HG02970 (cell line): ENCODE measurements around the gene MYO7A.

Source experiments
- ATAC-seq: cut with Tn5 transposase; IDR thresholded peaks from one replicate; pipeline ENCODE4 v1.9.1; 2021; ENCODE audit warnings: mild to moderate bottlenecking, moderate library complexity, moderate number of reproducible peaks; ENCODE audit not compliant: unreplicated experiment, low FRiP score

The MYO7A gene

DNA sequence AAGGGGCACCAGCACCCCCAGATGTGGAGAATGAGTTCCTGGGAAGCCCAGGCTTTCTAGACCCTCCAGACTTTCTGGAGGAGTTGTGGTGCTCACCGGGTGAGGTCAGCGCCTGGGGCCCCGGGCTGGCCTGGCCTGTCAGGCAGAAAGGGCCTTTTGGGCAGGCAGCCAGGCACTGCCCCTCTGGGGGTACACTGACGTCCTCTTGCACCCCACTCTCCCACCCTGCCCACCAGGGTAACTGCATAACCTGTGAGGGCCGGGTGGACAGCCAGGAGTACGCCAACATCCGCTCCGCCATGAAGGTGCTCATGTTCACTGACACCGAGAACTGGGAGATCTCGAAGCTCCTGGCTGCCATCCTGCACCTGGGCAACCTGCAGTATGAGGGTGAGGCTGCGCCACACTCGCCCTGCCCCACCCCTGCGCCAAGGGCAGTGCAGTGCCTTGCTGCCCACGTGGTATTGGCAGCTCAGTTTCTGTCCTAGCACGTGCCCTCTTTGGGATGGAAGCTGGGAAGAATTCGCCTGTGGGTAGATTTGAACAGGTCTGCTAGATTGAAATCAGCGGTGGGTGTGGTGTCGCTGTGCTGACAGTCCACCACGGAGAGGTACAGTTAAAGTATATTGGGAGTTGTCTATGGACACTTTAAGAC lies 30.1 kb downstream of the MYO7A start:
- ATAC-seq = no peak

DNA sequence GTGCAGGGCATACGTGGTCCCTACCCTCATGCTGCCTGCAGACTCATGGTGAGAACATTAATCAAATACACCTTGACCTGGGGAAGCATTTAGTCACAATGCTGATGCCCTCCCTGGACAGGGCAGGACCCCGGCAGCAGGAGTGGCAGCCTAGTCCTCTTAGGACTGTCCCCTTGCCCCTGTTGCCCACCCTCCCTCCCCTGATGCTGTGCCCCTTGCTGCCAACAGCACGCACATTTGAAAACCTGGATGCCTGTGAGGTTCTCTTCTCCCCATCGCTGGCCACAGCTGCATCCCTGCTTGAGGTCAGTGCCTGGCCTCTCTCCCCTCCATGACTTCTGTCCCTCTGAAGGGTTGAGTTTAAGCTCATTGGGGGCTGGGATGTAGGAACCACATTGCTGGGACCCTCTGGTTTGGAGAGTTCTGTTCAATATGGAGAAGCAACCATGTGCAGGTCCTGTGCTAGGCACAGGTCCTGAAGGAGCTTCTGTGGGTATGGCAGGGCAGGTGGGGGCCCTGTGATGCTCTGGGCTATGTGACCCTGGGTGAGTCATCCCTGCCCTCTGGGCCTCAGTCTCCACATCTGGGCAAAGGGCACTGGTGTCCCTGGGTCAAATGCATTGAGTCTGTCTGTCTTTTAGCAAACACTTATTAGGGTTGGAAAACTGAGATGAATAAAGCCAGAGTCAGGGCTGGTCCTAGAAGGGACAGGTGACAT lies 31.3 kb downstream of the MYO7A start:
- no peak for ATAC-seq

DNA sequence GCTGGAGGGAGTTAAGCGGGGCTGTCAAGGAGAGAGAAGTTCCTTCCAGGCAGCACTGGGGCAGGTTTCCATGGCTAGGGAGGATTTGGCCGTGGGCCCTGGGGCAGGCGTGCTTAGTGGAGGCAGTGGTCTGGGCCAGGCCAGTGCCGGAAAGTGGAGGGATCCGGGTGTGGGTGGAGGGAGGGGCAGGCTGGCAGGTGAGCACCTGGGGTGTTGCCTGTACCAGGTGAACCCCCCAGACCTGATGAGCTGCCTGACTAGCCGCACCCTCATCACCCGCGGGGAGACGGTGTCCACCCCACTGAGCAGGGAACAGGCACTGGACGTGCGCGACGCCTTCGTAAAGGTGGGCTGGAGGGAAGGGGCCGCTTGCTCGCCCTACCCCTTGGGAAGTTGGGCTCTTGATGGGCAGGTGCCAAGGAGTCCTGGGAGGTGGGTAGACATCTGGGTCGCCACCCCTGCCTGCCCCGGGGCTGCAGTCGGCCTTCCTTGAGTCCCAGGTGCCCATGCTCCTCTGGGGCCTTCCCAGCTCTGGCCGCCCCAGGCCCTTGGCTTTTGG lies 32.0 kb downstream of the MYO7A start:
- ATAC-seq = no peak

DNA sequence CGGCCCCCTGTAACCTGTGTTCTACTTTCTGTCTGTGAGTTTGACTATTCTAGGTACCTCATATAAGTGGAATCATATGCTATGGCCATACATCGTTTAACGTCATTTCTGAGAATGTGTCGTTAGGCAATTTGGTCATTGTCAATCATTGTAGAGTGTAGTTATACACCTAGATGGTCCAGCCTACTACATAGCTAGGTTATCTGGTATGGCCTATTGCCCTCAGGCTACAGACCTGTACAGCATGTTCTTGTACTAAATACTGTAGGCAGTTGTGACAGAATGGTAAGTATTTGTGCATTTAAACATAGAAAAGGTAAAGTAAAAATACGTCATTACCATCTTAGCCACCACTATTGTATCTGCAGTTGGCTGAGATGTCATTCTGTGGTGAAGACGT lies 35.2 kb downstream of the MYO7A start:
- no peak for ATAC-seq

DNA sequence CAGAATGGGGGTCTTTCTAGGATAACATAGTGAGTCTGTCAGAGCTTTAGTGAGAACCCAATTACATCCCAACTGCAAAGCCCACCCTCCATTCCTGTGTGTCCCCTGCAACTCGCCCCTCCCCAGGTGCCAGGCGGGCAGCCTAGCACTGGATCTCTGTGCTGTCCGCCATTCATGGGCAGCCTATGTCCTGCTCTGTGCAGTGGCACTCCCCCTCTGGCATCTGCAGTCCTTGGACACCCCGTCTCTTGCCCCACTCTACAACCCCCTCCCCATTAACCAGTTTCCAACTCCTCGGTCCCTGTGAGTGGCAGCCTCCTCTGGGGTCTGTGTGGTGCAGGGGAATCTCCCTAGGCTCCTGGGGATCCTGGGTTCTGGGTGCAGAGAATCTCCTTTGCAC lies 37.0 kb downstream of the MYO7A start:
- no peak for ATAC-seq

DNA sequence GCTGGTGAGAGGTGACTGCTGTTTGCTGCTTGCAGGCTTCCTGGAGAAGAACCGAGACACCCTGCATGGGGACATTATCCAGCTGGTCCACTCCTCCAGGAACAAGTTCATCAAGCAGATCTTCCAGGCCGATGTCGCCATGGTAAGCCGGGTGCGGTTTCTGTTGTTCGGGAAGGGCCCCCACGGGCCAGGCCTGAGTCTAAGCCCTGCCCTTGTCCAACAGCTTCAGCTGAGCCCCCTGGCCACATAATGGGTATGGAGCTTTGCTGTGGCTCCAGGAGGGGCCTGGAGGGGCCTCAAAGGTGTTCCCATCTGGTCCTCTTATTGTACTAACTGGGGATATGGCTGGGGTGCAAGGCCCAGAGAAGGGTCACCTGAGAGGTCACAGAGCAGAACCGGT lies 38.0 kb downstream of the MYO7A start:
- ATAC-seq = no peak

DNA sequence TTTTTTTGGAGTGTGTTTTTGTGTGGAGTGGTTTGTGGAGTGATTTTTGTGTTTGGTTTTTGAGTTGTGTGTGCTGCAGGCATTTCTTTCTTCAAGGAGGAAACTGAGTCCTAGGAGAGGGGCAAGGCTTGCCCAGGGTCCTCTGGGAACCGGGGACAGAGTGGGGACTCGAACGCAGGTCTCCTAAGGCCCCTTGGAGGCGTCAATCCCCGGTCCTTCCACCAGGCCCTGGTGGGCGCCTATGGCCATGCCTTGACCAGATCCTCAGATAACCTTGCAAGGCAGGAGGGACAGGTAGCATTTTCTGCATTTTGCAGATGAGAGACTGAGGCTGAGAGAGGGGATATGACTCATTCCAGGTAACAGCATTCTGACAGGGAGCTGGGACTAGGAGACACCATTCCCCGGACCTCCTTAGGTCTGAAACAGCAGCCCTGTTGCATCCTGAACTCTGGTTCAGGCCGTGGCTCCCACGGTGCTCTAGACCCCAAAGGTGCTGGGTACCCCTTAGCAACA lies 39.1 kb downstream of the MYO7A start:
- no peak for ATAC-seq

DNA sequence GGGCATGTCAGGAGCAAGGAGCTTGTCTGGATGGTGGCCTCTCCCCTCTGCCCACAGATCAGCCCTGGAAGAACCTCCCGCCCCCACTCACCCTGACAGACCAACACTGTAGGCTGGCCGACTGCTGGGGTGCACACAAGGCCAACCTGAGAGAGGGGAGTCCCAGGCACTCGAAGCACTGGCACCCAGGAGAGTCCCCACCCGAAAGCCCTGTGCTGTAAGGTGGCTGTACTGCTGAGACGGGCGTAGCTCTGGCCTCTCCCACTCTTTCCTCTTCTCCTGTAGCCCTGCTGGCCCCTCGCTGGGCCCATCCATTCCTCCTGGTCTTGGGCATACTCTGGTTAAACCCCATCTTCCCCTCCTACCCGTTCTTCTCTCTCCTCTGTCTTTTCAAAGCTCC lies 39.7 kb downstream of the MYO7A start:
- no peak for ATAC-seq

DNA sequence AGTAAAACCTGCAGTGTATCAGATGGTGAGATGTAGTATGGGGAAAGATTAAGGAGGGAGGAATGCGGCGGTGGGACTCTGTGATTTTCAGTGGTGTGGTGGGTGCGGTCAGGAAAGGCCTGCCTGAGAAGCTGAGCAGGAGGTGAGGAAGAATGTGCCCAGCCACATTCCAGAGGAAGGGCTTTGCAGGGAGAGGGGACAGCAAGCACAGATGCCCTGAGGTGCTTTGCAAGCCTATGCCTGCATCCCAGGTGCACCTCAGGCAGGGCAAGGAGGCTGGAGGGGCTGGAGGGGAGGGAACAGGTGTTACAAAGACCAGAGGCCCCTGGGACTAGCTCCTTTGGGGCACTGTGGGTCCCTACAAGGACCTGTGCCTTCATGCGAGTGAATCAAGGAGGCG lies 42.1 kb downstream of the MYO7A start:
- no peak for ATAC-seq

DNA sequence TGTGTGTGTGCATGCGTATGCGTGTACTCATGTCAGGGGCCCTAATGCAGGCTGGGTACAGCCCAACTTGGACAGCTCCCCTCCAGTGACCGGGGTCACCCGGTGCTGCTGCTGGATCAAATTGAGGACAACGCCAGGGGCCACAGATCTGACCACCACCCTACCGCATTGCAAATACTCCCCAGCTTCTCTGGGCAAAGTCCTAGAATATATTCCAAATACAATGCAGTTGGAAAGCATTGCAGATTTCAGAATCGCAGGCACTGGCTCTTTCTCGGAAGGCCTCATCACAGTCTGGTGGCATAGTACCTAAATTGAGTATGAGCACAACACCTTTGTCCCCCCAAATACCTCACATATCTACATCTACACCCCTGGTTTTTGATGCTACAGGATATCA lies 43.2 kb downstream of the MYO7A start:
- ATAC-seq = no peak

DNA sequence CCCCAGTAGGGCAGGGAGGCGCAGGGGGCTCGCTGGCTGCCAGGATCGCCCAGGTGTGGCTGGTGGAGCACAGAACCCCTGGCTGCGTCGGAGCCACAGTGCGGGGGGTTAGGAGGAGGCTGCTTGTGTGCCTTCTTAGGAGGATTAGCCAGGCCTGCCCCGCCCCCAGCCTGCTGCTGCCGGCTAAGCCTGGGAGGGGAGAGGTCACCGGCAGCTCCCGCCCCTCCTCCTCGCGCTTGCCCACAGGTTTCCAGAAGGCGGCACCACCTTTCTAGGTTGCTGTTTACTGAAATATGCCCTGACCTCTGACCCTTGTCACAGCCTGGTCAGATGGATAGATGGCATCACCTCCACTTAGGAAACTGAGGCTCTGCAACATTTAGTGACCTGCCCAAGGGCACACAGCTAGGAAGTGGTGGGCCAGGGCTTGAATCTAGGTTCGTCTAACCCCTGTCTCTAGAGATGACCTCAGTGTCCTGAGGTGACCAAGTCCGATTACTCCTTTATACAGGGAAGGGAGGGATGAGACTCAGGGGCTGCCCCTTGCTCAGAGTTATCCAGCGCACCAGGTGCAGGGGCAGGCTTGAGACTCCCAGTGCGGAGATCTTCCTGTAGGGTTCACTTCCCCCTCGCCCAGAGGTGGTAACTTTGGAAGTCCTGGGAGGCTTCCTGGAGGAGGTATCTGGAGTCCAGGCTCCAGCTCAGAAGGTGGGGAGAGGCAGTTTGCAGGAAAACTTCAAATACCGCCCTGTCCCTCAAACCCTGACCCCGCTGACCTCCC lies 44.0 kb downstream of the MYO7A start:
- ATAC-seq = no peak

DNA sequence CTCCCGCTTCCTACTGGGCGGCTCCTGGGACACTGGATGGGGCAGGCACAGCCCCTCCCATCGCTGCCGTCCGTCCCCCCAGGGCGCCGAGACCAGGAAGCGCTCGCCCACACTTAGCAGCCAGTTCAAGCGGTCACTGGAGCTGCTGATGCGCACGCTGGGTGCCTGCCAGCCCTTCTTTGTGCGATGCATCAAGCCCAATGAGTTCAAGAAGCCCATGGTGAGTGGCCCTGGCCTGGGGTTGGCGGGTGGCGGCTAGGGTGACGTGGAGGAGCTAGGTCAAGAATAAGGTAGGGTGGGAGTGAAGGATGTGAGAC lies 44.6 kb downstream of the MYO7A start:
- ATAC-seq = no peak

DNA sequence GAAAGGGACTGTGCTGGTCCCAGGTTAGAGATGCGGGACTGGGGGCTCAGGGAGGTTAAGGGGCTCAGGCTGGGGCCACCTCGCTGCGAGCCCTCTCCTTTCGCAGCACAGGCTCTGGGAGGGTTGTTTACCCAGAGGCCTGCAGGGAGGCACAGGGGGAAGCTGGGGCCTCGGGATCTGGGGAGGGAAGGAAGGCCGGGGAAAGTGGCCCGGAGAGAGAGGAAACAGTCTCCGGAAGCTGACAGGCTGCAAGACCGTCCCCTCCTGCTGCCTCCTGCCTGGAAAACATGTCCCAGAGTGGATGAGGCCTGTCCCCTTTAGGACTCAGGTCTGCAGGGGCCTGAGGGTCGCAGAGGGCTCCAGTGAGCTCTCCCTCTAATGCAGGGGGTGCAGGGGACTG lies 45.4 kb downstream of the MYO7A start:
- ATAC-seq = no peak

DNA sequence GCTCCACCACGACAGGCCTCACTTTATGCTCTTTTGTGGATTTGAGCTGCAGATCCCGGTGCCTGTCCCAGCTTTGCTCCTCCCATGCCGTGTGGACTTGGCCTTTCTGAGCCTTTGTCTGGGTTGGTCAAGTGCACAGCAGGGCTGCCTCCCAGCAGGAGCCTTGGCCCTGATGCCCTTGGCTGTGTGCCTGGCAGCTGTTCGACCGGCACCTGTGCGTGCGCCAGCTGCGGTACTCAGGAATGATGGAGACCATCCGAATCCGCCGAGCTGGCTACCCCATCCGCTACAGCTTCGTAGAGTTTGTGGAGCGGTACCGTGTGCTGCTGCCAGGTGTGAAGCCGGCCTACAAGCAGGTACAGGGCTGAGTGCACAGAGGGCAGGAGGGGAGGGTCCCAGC lies 46.5 kb downstream of the MYO7A start:
- ATAC-seq = no peak

DNA sequence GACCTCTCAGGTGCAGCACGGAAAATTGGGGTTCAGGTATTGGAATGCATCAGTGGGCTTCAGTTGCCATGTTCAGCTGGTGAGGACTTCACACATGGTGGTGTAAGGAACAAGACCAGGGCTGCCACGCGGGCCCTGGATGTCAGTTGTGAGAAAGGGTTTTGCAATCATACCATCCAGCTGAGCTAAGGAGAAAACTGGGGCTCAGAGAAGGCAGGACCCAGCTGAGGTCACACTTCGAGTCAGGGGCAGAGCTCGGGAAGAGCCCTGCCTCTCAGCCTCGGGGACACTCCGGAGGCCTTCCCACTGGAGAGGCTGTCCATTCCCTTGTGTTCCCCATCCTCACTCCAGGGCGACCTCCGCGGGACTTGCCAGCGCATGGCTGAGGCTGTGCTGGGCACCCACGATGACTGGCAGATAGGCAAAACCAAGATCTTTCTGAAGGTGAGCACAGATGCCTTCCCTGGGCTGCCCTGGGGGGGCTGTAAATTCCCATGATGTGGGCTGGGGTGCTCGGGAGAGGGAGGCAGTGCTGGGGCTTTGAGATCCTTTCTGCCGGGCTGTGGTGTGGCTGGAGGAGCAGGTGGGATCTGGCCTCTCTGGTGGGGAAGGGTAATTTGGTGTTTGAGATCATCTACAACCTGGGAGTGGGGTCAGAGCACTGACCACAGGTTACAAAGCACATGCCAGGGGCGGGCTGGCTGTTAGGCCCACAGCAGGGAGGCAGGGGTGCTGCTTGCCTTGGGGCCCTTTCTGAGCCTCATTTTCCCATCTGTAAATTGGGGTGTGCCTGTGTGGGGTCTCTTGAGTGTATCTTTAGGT lies 47.2 kb downstream of the MYO7A start:
- no peak for ATAC-seq

DNA sequence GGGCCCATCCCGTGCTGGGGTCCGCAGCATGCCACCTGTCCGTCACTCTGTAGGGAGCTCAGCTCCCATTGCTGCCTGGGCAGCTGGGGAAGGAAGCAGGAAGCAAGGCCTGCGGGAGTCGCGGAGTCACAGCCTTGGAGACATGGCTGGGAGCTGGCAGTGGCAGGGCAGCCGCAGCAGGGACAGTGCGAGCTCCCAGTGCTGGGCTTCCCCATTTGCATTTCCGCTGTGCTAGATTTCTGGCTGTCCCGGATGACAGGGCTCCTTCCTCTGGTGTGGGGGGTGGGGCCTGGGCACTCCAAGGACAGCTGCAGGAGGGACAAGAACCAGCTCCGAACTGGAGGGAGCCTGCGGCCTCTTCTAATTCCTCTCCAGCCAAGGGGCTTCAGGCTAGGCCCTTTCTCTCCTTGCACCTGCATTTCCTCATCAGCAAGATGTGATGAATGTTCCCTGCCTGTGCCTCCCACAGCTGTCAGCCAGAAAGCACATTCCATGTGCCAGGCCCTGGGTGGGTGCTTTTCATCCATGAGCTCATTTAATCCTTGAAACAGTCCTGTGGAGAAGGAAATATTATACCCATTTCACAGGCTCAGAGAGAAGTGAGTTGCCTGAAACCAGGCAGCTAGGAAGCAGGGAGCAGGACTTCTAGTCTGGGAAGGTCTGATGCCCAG lies 48.0 kb downstream of the MYO7A start:
- ATAC-seq = no peak

DNA sequence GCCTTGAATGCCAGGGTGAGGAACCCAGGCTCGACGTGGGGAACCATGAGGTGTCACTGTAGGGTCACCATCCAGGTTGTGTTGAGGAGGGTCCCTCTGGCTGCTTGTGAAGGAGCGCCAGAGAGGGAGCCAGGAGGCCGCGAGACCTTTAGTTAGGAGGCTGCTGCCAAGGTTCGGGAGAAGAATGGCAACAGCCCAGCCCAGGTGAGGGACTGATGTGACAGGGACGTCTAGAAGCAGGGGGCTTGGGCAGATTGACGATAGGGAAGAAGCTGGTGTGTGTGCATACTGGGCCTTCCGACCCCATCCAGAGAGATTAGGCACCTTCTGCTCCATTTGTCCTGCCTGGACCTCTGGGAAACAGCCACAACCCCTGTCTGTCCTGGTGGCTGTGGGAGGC lies 49.0 kb downstream of the MYO7A start:
- ATAC-seq = no peak

DNA sequence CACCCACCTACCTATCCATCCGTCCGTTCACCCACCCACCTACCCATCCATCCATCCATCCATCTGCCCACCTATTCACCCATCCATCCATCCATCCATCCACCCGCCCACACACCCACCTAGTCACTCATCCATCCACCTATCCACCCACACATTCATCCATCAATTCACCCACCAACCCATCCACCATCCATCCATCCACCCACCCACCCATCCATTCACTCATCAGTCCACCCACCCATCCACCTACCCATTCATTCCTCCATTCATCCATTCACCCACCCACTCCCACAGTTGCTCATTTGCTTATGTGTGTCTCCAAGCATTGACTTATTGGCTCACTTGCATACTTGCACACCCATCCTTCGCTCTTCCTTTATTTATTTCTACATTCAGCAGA lies 50.1 kb downstream of the MYO7A start:
- no peak for ATAC-seq

DNA sequence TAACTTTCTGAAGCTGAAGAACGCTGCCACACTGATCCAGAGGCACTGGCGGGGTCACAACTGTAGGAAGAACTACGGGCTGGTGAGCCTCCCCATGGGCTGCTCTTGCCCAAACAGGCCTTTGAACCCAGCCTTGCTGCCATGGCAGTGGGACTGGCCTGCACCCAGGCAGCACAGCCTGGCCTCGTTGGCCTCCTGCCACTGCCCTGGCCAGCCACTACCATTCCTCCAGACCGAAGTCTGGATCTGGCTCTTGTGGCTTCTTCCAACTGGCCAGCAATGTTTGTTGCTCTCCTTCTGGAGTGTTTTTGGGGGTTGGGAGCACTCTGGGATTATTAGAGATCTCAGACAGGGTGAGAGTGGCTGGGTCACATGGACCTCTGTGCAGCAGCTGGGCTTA lies 51.0 kb downstream of the MYO7A start:
- no peak for ATAC-seq

DNA sequence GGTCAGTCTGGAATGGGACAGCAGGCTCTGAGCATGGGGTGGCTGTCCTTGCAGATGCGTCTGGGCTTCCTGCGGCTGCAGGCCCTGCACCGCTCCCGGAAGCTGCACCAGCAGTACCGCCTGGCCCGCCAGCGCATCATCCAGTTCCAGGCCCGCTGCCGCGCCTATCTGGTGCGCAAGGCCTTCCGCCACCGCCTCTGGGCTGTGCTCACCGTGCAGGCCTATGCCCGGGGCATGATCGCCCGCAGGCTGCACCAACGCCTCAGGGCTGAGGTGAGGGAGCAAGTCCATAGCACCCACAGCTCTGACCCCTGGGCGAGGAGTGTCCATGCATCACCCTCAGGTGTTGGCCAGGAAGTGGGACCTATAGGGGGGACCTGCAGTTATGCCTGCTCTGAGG lies 51.6 kb downstream of the MYO7A start:
- no peak for ATAC-seq
